Coronary artery (tissue), 2 donors: ENCODE measurements around the gene STOM.
"Not testable (repeated sequence)": the region's sequence is repeated elsewhere in the genome, so short reads cannot be mapped to it uniquely, and the experiment has no call there.

ENCODE experiments used
- DNase-seq: peaks from one replicate; pipeline ENCODE4 v3.0.0-alpha.2; 2017; ENCODE audit warnings: low spot score
- H3K27ac ChIP-seq, 2 donors: fragments of 200-600 bp; sonication (generic); one replicate each; pipeline ENCODE4 v1.5.1; 2016 to 2019
- H3K4me3 ChIP-seq: fragments of 200-600 bp; sonication (generic); 2 replicates; pipeline ENCODE4 v1.5.1; 2016; ENCODE audit warnings: mild to moderate bottlenecking, moderate library complexity
- CTCF ChIP-seq: fragments of 200-600 bp; sonication (generic); IDR thresholded peaks from one replicate; pipeline ENCODE4 v1.5.1; 2019; ENCODE audit warnings: antibody characterized with exemption

Gene STOM

GRCh38 chr9:121294151-121294743 lies 75.8 kb downstream of the STOM start:
- peak overlapping the region; percentile 37 for H3K4me3 ChIP-seq
- peak; percentile 77 for DNase-seq
- H3K27ac ChIP-seq = peak overlapping the region; percentile 89 to 97
- TF ChIP-seq CTCF = no peak

- Histone ChIP-seq H3K4me3 (no peak overlapping the region), H3K27ac (peak overlapping the region; percentile 78 to 89)
- TF ChIP-seq CTCF = no peak
- DNase-seq = no peak
Observed at GRCh38 chr9:121292801-121293241, 77.2 kb downstream of the STOM start.

GRCh38 chr9:121292051-121292450 lies 78.0 kb downstream of the STOM start:
- Histone ChIP-seq H3K27ac (peak overlapping the region; percentile 78 to 89), H3K4me3 (no peak overlapping the region)
- TF ChIP-seq CTCF = no peak
- DNase-seq = peak; percentile 47

GRCh38 chr9:121291536-121291935 lies 78.5 kb downstream of the STOM start:
- H3K27ac ChIP-seq = peak overlapping the region; percentile 78 to 89
- H3K4me3 ChIP-seq, DNase-seq: not testable (repeated sequence)

GRCh38 chr9:121289772-121290370 lies 80.2 kb downstream of the STOM start:
- no peak for TF ChIP-seq CTCF
- H3K4me3 ChIP-seq = peak overlapping the region; percentile 52
- no peak for DNase-seq

GRCh38 chr9:121289026-121289771 lies 80.9 kb downstream of the STOM start:
- TF ChIP-seq CTCF = no peak
- peak; percentile 90 for DNase-seq
- Histone ChIP-seq H3K4me3 (peak overlapping the region; percentile 52), H3K27ac (peak overlapping the region; percentile 98 to 99)

More at GRCh38 chr9:121289772-121290370, 80.2 kb downstream of the STOM start:
- peak overlapping the region; percentile 98 to 99 for H3K27ac ChIP-seq
